ENCODE results near the gene RARG.
A peak's percentile ranks its signal among the peaks of the same experiment; 100 is the strongest.

Gene RARG

GRCh38 chr12:53223389-53224060 is 8.5 kb downstream of the RARG start:
- DNase-seq (ENCODE audit: low spot score): no peak

DNA sequence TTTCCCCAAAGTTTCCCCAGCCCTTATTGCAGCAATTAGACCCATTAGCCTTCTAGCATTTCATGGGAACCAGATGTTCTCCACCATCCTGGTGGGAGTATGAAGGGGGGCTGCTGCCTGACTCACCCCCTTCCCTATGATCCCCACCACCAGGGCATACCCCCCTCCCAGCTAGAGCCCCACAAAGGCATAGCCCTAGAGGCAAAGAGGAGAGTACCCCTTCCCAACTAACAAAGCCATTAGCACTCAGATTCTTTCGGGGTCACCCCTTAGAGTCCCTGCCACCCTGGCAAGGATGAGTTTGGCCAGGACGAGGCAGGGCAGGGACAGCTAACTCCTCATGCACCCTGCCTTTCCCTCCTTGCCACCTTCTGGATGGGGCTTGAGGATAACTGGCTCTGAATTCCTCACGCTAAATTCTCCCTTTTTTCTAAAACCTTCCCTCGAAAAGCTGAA is 9.2 kb downstream of the RARG start:
- DNase-seq (ENCODE audit: low spot score): no peak

- DNase-seq (ENCODE audit: low spot score): no peak
These were observed 9.8 kb downstream of the RARG start for GRCh38 chr12:53222170-53222721.

- peak; percentile 60 for DNase-seq (ENCODE audit: low spot score)
These were observed 10.6 kb downstream of the RARG start for GRCh38 chr12:53221203-53222080.

DNA sequence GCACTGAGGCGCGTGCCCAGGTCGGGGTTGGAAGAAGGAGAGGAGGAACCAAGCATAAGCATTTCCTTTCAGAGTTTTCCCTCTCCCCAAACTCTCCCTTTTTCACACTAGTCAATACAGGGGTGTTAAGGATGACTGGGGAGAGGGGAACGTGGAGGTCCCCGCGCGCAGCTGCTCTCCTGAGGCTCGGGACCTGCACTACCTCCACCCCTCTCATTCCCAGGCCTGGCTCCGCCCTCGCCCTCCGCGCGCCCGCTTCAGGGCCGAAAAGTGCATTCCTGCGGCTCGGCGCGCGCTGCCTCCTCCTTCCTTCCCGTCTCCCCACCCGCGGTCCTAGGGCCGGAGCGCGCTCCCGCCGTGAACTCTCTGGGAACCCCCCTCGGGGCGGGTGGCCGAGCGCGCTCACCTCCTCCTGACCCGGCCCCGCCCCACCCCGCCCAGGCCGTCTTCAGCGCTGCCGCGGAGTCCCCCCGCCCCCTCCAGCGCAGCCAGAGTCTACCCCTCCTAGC is 11.3 kb downstream of the RARG start:
- peak; percentile 93 for DNase-seq (ENCODE audit: low spot score)

GRCh38 chr12:53219956-53220693 is 11.9 kb downstream of the RARG start:
- peak; percentile 91 for DNase-seq (ENCODE audit: low spot score)

DNA sequence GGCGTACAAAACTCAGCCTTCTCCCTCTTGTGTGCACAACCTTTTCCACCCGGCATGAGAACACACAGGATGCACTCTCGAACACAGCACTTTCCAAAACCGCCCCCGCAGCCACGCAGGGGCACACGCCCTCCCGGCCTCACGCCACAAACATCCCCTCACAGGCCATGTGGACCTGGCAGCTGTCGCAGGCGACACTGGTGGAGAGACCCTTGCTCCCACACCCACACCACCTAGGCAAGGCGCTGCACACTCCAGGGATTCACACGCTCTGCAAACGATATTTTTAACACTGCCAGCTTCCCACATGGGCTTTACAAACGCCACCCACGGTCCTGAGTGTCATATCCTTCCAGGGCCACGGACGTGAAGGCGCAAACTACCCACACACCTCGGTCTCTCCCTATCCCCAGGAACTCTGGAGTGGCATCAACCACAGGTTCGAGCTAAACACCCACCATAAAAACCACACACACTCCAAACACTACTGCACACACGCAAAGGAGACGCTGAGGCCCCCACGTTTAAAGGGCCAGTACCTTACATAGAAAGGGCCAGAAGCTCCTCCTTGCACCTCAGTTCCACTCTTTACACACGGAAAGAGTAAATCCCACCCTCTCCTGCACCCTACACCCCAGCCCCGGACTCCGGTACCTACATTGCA is 12.6 kb downstream of the RARG start:
- peak; percentile 53 for DNase-seq (ENCODE audit: low spot score)

DNA sequence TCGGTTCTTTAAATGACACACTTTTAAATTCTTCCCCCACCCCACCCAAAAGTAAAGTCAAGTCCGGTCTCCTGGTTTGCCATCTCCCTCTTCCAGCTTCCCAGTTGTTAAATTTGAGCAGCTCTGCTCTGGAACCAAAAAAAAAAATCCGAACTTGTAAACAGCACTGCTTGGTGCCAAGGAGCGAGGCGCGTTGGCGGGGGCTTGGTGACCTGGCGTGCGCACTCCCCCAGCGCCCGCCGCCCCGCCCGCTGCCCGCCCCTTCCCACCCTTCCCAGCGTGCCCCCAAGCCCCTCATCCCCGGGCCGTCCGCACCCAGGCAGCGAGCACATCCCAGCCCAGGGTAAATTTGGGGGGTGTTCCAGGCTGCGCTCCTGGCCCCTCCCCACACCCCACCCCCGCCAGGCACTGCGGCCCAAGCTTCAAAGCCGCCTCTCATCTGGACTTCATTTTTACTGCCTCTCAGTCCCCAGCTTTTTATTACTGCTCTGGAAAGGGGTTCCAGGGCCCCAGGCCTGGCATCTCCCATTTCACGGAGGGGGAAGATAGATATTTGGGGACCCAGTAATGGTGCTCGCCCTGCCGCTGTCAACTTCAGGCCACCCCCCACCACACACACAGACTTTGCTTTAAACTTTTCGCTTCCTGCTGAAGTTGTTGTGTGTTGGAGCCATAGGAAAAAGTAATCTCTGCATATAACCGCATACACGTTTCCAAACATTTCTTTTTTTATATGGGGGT is 13.3 kb downstream of the RARG start:
- DNase-seq (ENCODE audit: low spot score): peak; percentile 39

GRCh38 chr12:53217931-53218307 is 14.1 kb downstream of the RARG start:
- DNase-seq (ENCODE audit: low spot score): no peak

GRCh38 chr12:53217051-53217930 is 14.7 kb downstream of the RARG start:
- DNase-seq (ENCODE audit: low spot score): peak; percentile 20

GRCh38 chr12:53215497-53215896 is 16.5 kb downstream of the RARG start:
- no peak for DNase-seq (ENCODE audit: low spot score)

GRCh38 chr12:53214687-53215455 is 17.1 kb downstream of the RARG start:
- DNase-seq (ENCODE audit: low spot score): no peak

DNA sequence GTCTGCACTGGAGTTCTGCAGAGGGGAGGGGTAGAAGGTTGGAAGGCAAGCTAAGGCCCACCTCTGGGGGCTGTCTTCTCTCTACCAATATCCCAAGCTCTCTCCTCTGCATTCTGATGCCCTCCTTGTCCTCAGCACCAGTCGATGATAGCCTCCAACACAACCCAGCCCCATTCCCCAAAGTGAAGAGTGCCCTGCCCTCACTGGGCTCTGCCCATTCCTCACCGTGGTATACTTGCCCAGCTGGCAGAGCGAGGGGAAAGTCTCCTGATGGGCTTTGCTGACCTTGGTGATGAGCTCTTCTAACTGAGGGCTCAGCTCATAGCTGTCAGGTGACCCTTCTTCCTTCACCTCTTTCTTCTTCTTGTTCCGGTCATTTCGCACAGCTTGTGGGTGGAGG is 17.8 kb downstream of the RARG start:
- DNase-seq (ENCODE audit: low spot score): no peak

GRCh38 chr12:53213348-53213747 is 18.7 kb downstream of the RARG start:
- DNase-seq (ENCODE audit: low spot score): peak; percentile 77

DNA sequence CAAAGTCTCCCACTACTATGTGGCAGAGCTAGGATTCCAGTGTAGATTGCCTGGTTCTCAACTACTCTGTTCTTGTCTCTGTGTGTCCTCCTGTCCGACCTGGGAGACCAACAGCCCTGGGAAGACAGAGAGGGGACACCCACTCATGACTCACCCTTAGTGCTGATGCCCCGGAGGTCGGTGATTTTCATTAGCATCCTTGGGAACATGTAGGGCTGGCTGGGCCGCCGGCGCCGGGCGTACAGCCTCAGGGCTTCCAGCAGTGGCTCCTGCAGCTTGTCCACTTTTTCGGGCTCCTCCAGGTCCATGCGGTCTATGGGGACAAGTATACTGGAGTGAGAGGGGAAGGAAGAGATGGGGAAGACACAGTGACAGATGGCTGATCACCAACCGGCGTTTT is 19.1 kb downstream of the RARG start:
- no peak for DNase-seq (ENCODE audit: low spot score)

- no peak for DNase-seq (ENCODE audit: low spot score)
These were observed 20.3 kb downstream of the RARG start for GRCh38 chr12:53211476-53212381.

- no peak for DNase-seq (ENCODE audit: low spot score)
These were observed 21.2 kb downstream of the RARG start for GRCh38 chr12:53210843-53211242.

DNA sequence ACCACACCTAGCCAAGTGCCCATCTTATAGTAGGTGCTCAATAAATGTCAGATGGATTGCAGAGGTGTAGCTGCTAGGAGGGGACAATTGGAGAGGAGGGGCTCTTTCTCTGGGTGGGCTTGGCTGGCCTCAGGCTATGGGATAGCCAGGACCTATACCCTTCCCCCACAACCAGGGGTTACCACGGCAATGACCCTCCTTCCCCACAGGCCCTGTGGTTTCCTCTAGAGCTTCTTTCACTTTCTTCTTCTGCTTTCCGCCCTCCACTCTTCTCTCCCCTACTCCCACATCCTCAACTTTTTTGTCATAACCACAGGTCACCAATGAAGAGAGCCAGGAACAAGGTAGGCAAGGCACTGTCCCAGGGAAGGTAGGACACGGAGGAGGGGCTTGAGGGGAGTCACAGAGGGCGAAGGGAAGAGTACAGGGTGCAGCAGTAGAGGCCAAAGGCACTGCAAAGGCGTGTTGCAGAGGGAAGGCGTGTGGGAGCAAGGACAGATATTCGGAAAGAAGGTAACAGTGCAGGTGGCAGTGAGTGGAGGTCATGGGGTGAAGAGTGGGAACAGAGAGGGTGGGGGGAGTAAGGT is 23.0 kb downstream of the RARG start:
- DNase-seq (ENCODE audit: low spot score): no peak

Data from RKO (cell line).